GM23338 (cell line): Measurements from ENCODE around the gene OR4D2. TPM values are rescaled to one million over a fixed set of nuclear protein-coding genes. Genes with fewer than 3 reads are reported as not detected.

Experiments used
- ATAC-seq: fragments of 200-7000 bp; cut with Tn5 transposase; 3 replicates; pipeline ENCODE4 v1.9.1; 2020
- DNase-seq: peaks from one replicate; pipeline ENCODE4 v3.0.0-alpha.2; 2015; ENCODE audit warnings: low spot score
- H2AFZ ChIP-seq: fragments of 200-600 bp; sonication (generic); 2 replicates; pipeline ENCODE4 v1.8.0; 2016; ENCODE audit warnings: antibody characterized with exemption, mild to moderate bottlenecking, moderate library complexity
- H3F3A ChIP-seq: fragments of 200-600 bp; sonication (generic); replicated peaks from 2 replicates; pipeline ENCODE4 v1.8.0; 2017; ENCODE audit warnings: antibody characterized with exemption, mixed run types, low read depth
- H3K27ac ChIP-seq: fragments of 200-600 bp; sonication (generic); 2 replicates; pipeline ENCODE4 v1.6.1; 2016; ENCODE audit warnings: low read depth
- H3K27me3 ChIP-seq: fragments of 200-600 bp; sonication (generic); 2 replicates; pipeline ENCODE4 v1.8.0; 2016; ENCODE audit warnings: mild to moderate bottlenecking, mixed run types, moderate library complexity; ENCODE audit not compliant: insufficient read depth
- H3K36me3 ChIP-seq: fragments of 200-600 bp; sonication (generic); 2 replicates; pipeline ENCODE4 v1.8.0; 2016; ENCODE audit warnings: mild to moderate bottlenecking; ENCODE audit not compliant: insufficient read depth
- H3K4me1 ChIP-seq: fragments of 200-600 bp; sonication (generic); 2 replicates; pipeline ENCODE4 v1.8.0; 2016; ENCODE audit warnings: mild to moderate bottlenecking, moderate library complexity; ENCODE audit not compliant: insufficient read depth
- H3K4me2 ChIP-seq: fragments of 200-600 bp; sonication (generic); 2 replicates; pipeline ENCODE4 v1.7.1; 2017; ENCODE audit warnings: mixed run types
- H3K4me3 ChIP-seq: fragments of 200-600 bp; sonication (generic); 2 replicates; pipeline ENCODE4 v1.6.1; 2016; ENCODE audit warnings: mixed run types
- H3K79me2 ChIP-seq: fragments of 200-600 bp; sonication (generic); replicated peaks from 2 replicates; pipeline ENCODE4 v1.8.0; 2017; ENCODE audit warnings: mild to moderate bottlenecking; ENCODE audit not compliant: insufficient read depth
- H3K9me2 ChIP-seq: fragments of 200-600 bp; sonication (generic); 2 replicates; pipeline ENCODE4 v1.8.0; 2017; ENCODE audit not compliant: insufficient read depth
- H4K20me1 ChIP-seq: fragments of 200-600 bp; sonication (generic); replicated peaks from 2 replicates; pipeline ENCODE4 v1.8.0; 2017; ENCODE audit warnings: mild to moderate bottlenecking; ENCODE audit not compliant: insufficient read depth
- H3K27ac Mint-ChIP-seq: 2 replicates; pipeline ENCODE4 v1.8.0; 2020; ENCODE audit warnings: inconsistent platforms, mild to moderate bottlenecking, moderate library complexity, mixed read lengths
- H3K27me3 Mint-ChIP-seq: 3 replicates; pipeline ENCODE4 v1.8.0; 2022; ENCODE audit warnings: low read depth, mild to moderate bottlenecking, moderate library complexity, mixed read lengths, inconsistent platforms; ENCODE audit not compliant: insufficient read depth, poor library complexity
- H3K36me3 Mint-ChIP-seq: 3 replicates; pipeline ENCODE4 v1.8.0; 2021; ENCODE audit warnings: low read depth, mild to moderate bottlenecking, inconsistent platforms, moderate library complexity, mixed read lengths
- H3K4me1 Mint-ChIP-seq: 3 replicates; pipeline ENCODE4 v1.8.0; 2020; ENCODE audit warnings: mild to moderate bottlenecking, inconsistent platforms, mixed read lengths
- H3K4me3 Mint-ChIP-seq: 3 replicates; pipeline ENCODE4 v1.8.0; 2021; ENCODE audit warnings: moderate library complexity, mild to moderate bottlenecking, inconsistent platforms, mixed read lengths
- H3K9me3 Mint-ChIP-seq: 3 replicates; pipeline ENCODE4 v1.8.0; 2020; ENCODE audit warnings: moderate library complexity, mild to moderate bottlenecking, inconsistent platforms, mixed read lengths
- CREB1 ChIP-seq: fragments of 250-450 bp; sonication (Bioruptor Pico); IDR thresholded peaks from 2 replicates; pipeline ENCODE4 v1.5.0; 2020; ENCODE audit warnings: low read depth, mild to moderate bottlenecking, moderate library complexity
- CTCF ChIP-seq, 2 experiments: fragments of 200-600 bp in 1 of 2; sonication (generic) in 1 of 2; conservative IDR thresholded peaks; 2 replicates each; pipeline versions ENCODE4 v1.5.1 to v1.6.1; 2016 to 2017; ENCODE audit warnings: antibody characterized with exemption in 2 of 2, low read depth in 2 of 2, mild to moderate bottlenecking in 2 of 2, moderate library complexity in 1 of 2
- ETS1 ChIP-seq: IDR thresholded peaks from 2 replicates; pipeline ENCODE4 v1.6.1; 2016; ENCODE audit warnings: antibody characterized with exemption
- EZH2phosphoT487 ChIP-seq: fragments of 200-600 bp; sonication (generic); IDR thresholded peaks from one replicate; pipeline ENCODE4 v1.8.1; 2018; ENCODE audit warnings: antibody characterized with exemption; ENCODE audit not compliant: unreplicated experiment
- JUNB ChIP-seq: IDR thresholded peaks from one replicate; pipeline ENCODE4 v1.6.1; 2016; ENCODE audit warnings: antibody characterized with exemption; ENCODE audit not compliant: unreplicated experiment
- NANOG ChIP-seq: IDR thresholded peaks from 2 replicates; pipeline ENCODE4 v1.6.1; 2016; ENCODE audit warnings: antibody characterized with exemption, borderline replicate concordance
- POLR2AphosphoS5 ChIP-seq: IDR thresholded peaks from 2 replicates; pipeline ENCODE4 v1.6.1; 2016; ENCODE audit warnings: antibody characterized with exemption, low read depth
- REST ChIP-seq: IDR thresholded peaks from one replicate; pipeline ENCODE4 v1.6.1; 2018; ENCODE audit warnings: antibody characterized with exemption; ENCODE audit not compliant: unreplicated experiment
- STAT1 ChIP-seq: IDR thresholded peaks from one replicate; pipeline ENCODE4 v1.6.1; 2016; ENCODE audit warnings: antibody characterized with exemption; ENCODE audit not compliant: unreplicated experiment
- ZNF114 ChIP-seq: fragments of 250-450 bp; sonication (Bioruptor Pico); IDR thresholded peaks from 2 replicates; pipeline ENCODE4 v1.5.0; 2020; ENCODE audit warnings: mild to moderate bottlenecking, moderate library complexity
- ZNF331 ChIP-seq: fragments of 250-450 bp; sonication (Bioruptor Pico); IDR thresholded peaks from 2 replicates; pipeline ENCODE4 v1.5.0; 2020; ENCODE audit warnings: low read depth, mild to moderate bottlenecking, moderate library complexity
- ZNF462 ChIP-seq: fragments of 250-450 bp; sonication (Bioruptor Pico); IDR thresholded peaks from 2 replicates; pipeline ENCODE4 v1.5.0; 2020; ENCODE audit warnings: mild to moderate bottlenecking, moderate library complexity
- polyA plus RNA-seq: library from polyadenylated mRNA; unstranded; fragments of >200 nt; fragmentation: Nextera tagmentation; extraction: Ambion mirVana; gene quantifications from 2 replicates; pipeline ENCODE4 v1.2.1, GENCODE V29; 2016
- total RNA-seq: library from RNA; depleted of rRNA; stranded (reverse); fragments of >200 nt; shearing (Covaris generic); gene quantifications from 2 replicates; pipeline ENCODE4 v1.2.3, GENCODE V29; 2014

OR4D2 gene
- total and polyA plus RNA-seq, 2 experiments from 2014 or later, result not detected

GRCh38 chr17:58170622-58171021 lies 3.8 kb downstream of the OR4D2 start:
- Histone ChIP-seq H3K27me3 (no peaks in the 10 kb centered on the region), H3K9me2 (no peaks in the 10 kb centered on the region), H3K79me2 (no peaks in the 10 kb centered on the region), H3K36me3 (no peaks in the 10 kb centered on the region), H3K4me2 (no peak overlapping the region), H3K4me3 (no peak overlapping the region), H3K27ac (no peak overlapping the region), H4K20me1 (no peaks in the 10 kb centered on the region), H2AFZ (no peak overlapping the region), H3F3A (no peaks in the 10 kb centered on the region), H3K4me1 (no peaks in the 10 kb centered on the region)
- no peak for ATAC-seq
- no peaks in the 10 kb centered on the region for H3K9me3 Mint-ChIP-seq
- H3K36me3 Mint-ChIP-seq, result no peaks in the 10 kb centered on the region
- no peak overlapping the region for H3K27ac Mint-ChIP-seq
- DNase-seq, result no peak
- no peaks in the 10 kb centered on the region for H3K4me1 Mint-ChIP-seq
- TF ChIP-seq ZNF462 (CRISPR knock-in tag), result no peak
- no peak for TF ChIP-seq ETS1
- TF ChIP-seq POLR2AphosphoS5, result no peak
- no peak for TF ChIP-seq JUNB
- no peak for TF ChIP-seq CTCF (conservative IDR thresholded peaks at IDR 0.05; ENCODE audit: low read depth in 2 of 2)
- TF ChIP-seq REST, result no peak
- no peak for TF ChIP-seq EZH2phosphoT487
- no peak for TF ChIP-seq NANOG
- no peak for TF ChIP-seq CREB1
- no peak for TF ChIP-seq STAT1
- no peak for TF ChIP-seq ZNF114
- TF ChIP-seq ZNF331 (CRISPR knock-in tag), result no peak
- peaks cover 10% of the 10 kb centered on the region for H3K27me3 Mint-ChIP-seq
- H3K4me3 Mint-ChIP-seq, result no peak overlapping the region
